Uterus (tissue), 2 donors: ENCODE measurements around the gene RNF168.
"Not testable (repeated sequence)": the region's sequence is repeated elsewhere in the genome, so short reads cannot be mapped to it uniquely, and the experiment has no call there.

Experiments
- CTCF ChIP-seq, 4 experiments: fragments of 200-600 bp in 2 of 4; fragments of 450-650 bp in 2 of 4; sonication (generic) in 2 of 4; IDR thresholded peaks; one replicate each; pipeline ENCODE4 v1.5.1; 2016 to 2019; ENCODE audit warnings: antibody characterized with exemption in 4 of 4, mild to moderate bottlenecking in 2 of 4, moderate library complexity in 1 of 4
- POLR2A ChIP-seq, 2 donors: fragments of 450-650 bp; IDR thresholded peaks; one replicate each; pipeline ENCODE4 v1.6.1; 2016; ENCODE audit warnings: antibody characterized with exemption in 2 of 2, mild to moderate bottlenecking in 1 of 2, moderate library complexity in 1 of 2

GRCh38 chr3:196504077-196504398 lies 470 bp upstream of the RNF168 start:
- TF ChIP-seq CTCF, POLR2A (IDR thresholded peaks at IDR 0.05): not testable (repeated sequence)
